Erythroblast (primary cell): ENCODE data around the gene MACROD2.

Source experiments
- DNase-seq, 2 experiments: peaks; one replicate each; lab custom pipeline; 2025; lab: John Stamatoyannopoulos, UW
- GATA1 ChIP-seq: IDR thresholded peaks from 2 replicates; pipeline ENCODE4 v1.6.1; 2011; ENCODE audit warnings: low read depth, mild to moderate bottlenecking, control low read depth, low read length, moderate library complexity
- POLR2A ChIP-seq: IDR thresholded peaks from 2 replicates; pipeline ENCODE4 v1.6.1; 2011; ENCODE audit warnings: mild to moderate bottlenecking, low read length

The MACROD2 gene

GRCh38 chr20:15658295-15658694 lies 1663.0 kb downstream of the MACROD2 start:
- TF ChIP-seq GATA1 (no peak), POLR2A (no peak)
- DNase-seq, result no peak

GRCh38 chr20:15673206-15673605 lies 1677.9 kb downstream of the MACROD2 start:
- no peak for TF ChIP-seq GATA1
- TF ChIP-seq POLR2A, result no peak
- DNase-seq, result no peak

GRCh38 chr20:15674253-15675060 lies 1679.1 kb downstream of the MACROD2 start:
- TF ChIP-seq POLR2A, result no peak
- TF ChIP-seq GATA1, result no peak
- no peak for DNase-seq

DNA sequence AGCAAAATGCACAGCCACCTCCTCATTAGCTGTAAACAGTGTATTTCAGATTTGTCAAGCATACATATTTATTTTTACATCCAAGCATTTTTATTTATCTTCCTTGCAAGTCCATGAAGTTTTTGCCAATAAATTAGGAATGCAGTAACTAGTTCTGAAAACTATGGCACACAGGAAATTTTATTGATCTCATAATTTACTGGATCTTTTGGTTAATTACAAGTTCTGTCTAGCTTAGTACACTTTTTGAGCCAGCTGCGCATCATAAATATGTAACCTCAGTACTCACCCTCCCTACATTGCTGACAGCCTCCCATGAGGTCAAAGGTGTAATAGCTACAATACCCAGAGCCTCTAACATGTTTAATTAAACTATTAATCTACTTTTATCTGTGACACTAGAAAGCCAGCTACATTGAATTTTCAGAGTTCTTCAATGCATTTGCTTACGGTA lies 1679.8 kb downstream of the MACROD2 start:
- no peak for DNase-seq
- no peak for TF ChIP-seq POLR2A
- TF ChIP-seq GATA1, result no peak

DNA sequence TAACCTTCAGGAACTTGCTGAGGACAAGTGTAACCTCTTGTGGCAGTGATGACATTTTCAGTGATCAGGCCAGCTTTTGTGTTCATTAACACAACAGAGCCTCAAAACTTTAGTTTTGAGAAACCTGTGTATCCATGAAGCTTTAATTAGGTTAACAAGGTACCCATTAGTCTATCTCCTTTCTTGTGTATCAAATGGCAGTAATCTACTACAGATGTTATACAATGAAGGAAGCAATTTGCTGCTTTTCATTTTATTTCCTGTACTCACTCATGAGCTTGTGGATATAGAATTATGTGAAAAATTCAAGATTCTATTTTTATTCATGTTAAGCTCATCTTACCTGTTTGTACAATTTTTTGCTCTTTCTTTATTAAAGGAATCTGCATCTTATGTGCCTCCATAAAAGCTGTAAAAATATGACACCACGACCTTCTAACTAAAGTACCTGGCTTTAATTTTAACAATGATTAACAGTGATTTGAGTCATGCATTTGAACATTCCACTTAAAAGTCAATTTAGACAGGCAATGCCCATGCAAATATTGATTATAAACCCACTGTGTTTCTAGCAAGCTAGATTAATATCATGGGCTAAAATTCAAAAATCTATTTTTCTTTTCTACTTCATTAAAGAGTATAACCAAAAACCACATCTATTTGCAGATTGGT lies 1680.6 kb downstream of the MACROD2 start:
- no peak for DNase-seq
- TF ChIP-seq GATA1, result no peak
- no peak for TF ChIP-seq POLR2A

DNA sequence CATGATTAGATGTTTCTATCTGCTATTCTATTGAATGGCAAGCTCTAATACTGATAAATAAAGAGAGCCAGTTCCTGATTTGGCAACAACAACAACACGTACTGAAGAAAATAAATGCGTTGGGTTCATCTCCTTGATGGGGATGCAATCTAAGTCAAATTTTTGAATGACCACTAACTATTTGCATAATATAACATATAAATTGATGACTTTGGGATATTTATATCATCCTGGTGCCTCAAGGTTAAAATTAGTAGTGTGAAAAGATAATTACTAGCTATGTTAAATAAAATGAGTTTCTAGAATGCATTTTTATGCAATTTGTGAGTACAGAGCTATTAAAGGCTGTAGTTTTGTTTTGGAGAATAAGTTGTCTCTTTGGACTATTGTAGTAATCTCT lies 1681.5 kb downstream of the MACROD2 start:
- TF ChIP-seq GATA1 (no peak), POLR2A (no peak)
- no peak for DNase-seq

GRCh38 chr20:15682690-15683089 lies 1687.4 kb downstream of the MACROD2 start:
- no peak for TF ChIP-seq POLR2A
- no peak for TF ChIP-seq GATA1
- DNase-seq, result no peak

- no peak for DNase-seq
- TF ChIP-seq GATA1 (no peak), POLR2A (no peak)
Measured at GRCh38 chr20:15692570-15692969, 1697.3 kb downstream of the MACROD2 start.

DNA sequence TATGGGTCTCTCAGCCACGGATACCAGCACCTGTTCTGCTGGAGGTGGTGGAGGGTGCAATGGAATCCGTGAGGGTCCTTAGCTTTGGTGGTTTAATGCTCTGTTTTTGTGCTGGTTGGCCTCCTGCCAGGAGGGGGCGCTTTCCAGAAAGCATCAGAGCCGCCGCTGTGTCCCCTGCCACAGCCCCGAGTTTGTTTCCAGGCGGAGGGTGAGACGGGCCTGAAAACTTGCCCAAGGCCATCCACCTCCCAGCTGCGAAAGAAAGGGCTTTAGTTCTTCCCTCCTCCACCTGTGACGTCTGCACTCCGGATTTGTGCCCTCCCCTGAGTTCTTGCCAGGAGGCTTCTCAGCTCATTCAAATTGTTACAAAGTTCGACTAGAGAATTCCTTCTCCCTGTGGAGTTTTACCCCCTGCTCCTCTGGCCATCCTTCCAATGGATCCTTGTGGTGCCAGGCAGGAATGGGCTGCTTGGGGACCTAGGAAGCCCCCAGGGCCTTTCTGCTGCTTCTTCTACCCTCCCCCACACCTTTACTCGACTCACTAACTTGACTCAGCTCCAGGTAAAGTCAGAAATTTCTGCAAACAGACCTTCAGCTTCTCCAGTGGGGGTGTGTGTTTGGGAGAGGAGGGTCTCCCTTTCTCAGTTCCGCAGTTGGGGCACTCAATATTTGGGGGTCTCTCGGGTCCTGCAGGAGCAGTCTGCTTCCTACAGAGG lies 1704.3 kb downstream of the MACROD2 start:
- TF ChIP-seq POLR2A (no peak), GATA1 (no peak)
- no peak for DNase-seq

GRCh38 chr20:15700147-15700765 lies 1704.9 kb downstream of the MACROD2 start:
- no peak for TF ChIP-seq GATA1
- TF ChIP-seq POLR2A, result no peak

GRCh38 chr20:15702161-15702560 lies 1706.8 kb downstream of the MACROD2 start:
- DNase-seq, result no peak
- no peak for TF ChIP-seq GATA1

More at GRCh38 chr20:15700147-15700765, 1704.9 kb downstream of the MACROD2 start:
- DNase-seq, result no peak

DNA sequence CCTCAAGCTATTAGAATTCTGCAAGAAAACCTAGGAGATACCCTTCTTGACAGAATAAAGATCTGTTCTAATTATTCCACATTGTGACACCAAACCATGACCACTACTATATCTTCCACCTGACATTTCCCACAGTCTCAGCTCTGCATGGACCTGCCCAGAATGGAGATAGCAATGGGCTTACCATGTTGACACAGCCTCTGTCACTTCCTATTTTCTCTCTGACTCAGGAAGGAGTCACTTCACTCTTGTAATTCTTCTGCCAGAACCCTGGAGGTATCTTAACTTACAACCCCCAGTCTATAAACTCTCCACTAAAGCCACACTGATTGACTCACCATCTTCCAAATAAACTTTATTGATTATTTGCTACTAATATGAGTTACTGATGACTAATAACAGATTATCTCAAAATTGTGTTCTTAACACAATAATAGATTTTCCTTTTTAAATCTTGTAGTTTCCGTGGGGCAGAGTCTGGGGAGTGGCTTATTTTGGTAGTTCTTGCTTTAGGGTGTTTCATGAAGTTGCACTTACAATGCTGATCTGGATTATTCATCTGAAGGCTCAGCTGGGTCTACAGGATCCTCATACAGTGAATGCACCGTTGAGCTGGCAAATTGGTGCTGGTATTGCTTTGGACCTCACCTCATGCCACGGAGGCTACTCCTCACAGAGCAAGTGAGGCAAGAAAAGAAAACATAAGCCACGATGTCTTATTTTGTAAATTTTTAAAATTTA lies 1708.0 kb downstream of the MACROD2 start:
- TF ChIP-seq GATA1 (no peak), POLR2A (no peak)
- no peak for DNase-seq

GRCh38 chr20:15705975-15706374 lies 1710.7 kb downstream of the MACROD2 start:
- DNase-seq, result no peak
- no peak for TF ChIP-seq POLR2A

DNA sequence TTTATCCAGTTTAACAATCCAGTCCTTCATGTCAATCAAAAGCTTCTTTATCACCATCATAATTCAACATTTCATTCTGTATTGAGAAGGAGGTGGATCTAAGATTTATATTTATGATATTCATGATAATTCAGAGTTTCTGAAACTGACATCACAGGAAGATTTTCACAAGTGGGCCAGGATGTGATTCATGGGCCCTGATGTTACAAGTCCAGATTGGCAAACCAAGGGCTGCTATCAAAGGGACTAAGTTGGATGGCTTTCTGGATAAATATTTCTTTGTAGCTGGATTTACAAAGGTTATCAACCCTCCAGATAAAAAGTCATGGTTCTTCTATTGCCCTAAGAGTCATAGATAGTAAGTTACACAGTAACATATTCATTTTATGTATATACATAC lies 1711.4 kb downstream of the MACROD2 start:
- TF ChIP-seq GATA1 (no peak), POLR2A (no peak)
- no peak for DNase-seq
